Measurements from ENCODE around the gene GSAP.

DNA sequence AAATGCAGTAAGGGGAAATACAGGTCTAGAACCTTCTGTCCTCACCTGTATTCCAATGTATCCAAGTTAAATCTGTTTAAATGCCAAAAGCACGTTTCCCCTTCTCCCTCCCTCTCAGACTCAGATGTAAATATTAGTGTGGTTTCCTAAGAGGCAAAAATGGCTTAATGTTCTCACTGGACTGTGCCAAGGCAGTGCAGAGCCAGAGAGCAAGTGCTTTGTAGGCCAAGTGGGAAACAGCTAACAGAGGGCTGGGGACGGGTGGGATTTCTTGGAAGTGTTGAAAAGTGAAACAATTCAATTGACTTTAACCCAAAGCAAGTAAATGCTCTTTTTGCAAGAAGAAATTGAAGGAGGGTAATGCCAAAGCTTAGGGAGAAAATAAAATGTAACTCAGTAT lies 103.1 kb downstream of the GSAP start:
- no peak for TF ChIP-seq POLR2AphosphoS5 (IDR thresholded peaks at IDR 0.05; ENCODE audit: low read depth, low read length)
- TF ChIP-seq POLR2A (IDR thresholded peaks at IDR 0.05; ENCODE audit: low read depth, low read length) = no peak
